Measurements from ENCODE around the gene DNAI2.

Gene DNAI2

GRCh38 chr17:74339537-74340195, 65.6 kb downstream of the DNAI2 start:
- no peak for DNase-seq (ENCODE audit: low spot score)

GRCh38 chr17:74340470-74341023, 66.5 kb downstream of the DNAI2 start:
- DNase-seq (ENCODE audit: low spot score): no peak

- no peak for DNase-seq (ENCODE audit: low spot score)
Measured at GRCh38 chr17:74342224-74342623, 68.2 kb downstream of the DNAI2 start.

- DNase-seq (ENCODE audit: low spot score): no peak
Measured at GRCh38 chr17:74343121-74343520, 69.1 kb downstream of the DNAI2 start.

GRCh38 chr17:74343526-74344284, 69.7 kb downstream of the DNAI2 start:
- no peak for DNase-seq (ENCODE audit: low spot score)

GRCh38 chr17:74344658-74345057, 70.6 kb downstream of the DNAI2 start:
- DNase-seq (ENCODE audit: low spot score): no peak

GRCh38 chr17:74345433-74346241, 71.6 kb downstream of the DNAI2 start:
- no peak for DNase-seq (ENCODE audit: low spot score)

- DNase-seq (ENCODE audit: low spot score): no peak
Measured at GRCh38 chr17:74347646-74348045, 73.6 kb downstream of the DNAI2 start.

- DNase-seq (ENCODE audit: low spot score): no peak
Measured at GRCh38 chr17:74349120-74349519, 75.1 kb downstream of the DNAI2 start.

- no peak for DNase-seq (ENCODE audit: low spot score)
Measured at GRCh38 chr17:74350486-74350885, 76.5 kb downstream of the DNAI2 start.

GRCh38 chr17:74351552-74352210, 77.6 kb downstream of the DNAI2 start:
- no peak for DNase-seq (ENCODE audit: low spot score)

GRCh38 chr17:74353446-74354060, 79.5 kb downstream of the DNAI2 start:
- no peak for DNase-seq (ENCODE audit: low spot score)

GRCh38 chr17:74354123-74354522, 80.1 kb downstream of the DNAI2 start:
- DNase-seq (ENCODE audit: low spot score): no peak

GRCh38 chr17:74354561-74354960, 80.5 kb downstream of the DNAI2 start:
- DNase-seq (ENCODE audit: low spot score): no peak

- no peak for DNase-seq (ENCODE audit: low spot score)
Measured at GRCh38 chr17:74355065-74355464, 81.0 kb downstream of the DNAI2 start.

GRCh38 chr17:74356646-74357465, 82.8 kb downstream of the DNAI2 start:
- DNase-seq (ENCODE audit: low spot score): no peak

GRCh38 chr17:74357466-74357809, 83.4 kb downstream of the DNAI2 start:
- DNase-seq (ENCODE audit: low spot score): no peak

GRCh38 chr17:74358697-74359096, 84.7 kb downstream of the DNAI2 start:
- DNase-seq (ENCODE audit: low spot score): no peak

GRCh38 chr17:74359916-74360315, 85.9 kb downstream of the DNAI2 start:
- no peak for DNase-seq (ENCODE audit: low spot score)

- DNase-seq (ENCODE audit: low spot score): no peak
Measured at GRCh38 chr17:74360899-74361229, 86.8 kb downstream of the DNAI2 start.

Data from hepatic stellate cell (primary cell).